Left ventricle myocardium inferior (tissue), 1 donor: Measurements from ENCODE around the gene FNDC1. TPM values are rescaled to one million over a fixed set of nuclear protein-coding genes. Genes with fewer than 3 reads are reported as not detected.

ENCODE experiments used
- DNase-seq: peaks from one replicate; pipeline ENCODE4 v3.0.0-alpha.2; 2020
- H3K27ac ChIP-seq: fragments of 200-600 bp; replicated peaks from 2 replicates; pipeline ENCODE4 v1.8.0; 2021
- H3K27me3 ChIP-seq: fragments of 200-600 bp; 2 replicates; pipeline ENCODE4 v1.8.0; 2021; ENCODE audit warnings: low read depth
- H3K36me3 ChIP-seq: fragments of 200-600 bp; 2 replicates; pipeline ENCODE4 v1.8.0; 2021
- H3K4me1 ChIP-seq: fragments of 200-600 bp; 2 replicates; pipeline ENCODE4 v1.8.0; 2021
- H3K4me3 ChIP-seq: fragments of 200-600 bp; 2 replicates; pipeline ENCODE4 v1.8.0; 2021; ENCODE audit warnings: mild to moderate bottlenecking, moderate library complexity
- H3K9me3 ChIP-seq: fragments of 200-600 bp; replicated peaks from 2 replicates; pipeline ENCODE4 v1.8.0; 2021
- intact Hi-C: fragments of 100-400 bp; cut with micrococcal nuclease; formaldehyde crosslinking; loops from one replicate; pipeline ENCODE4 v1.11.0; 2022
- total RNA-seq: library from RNA; stranded (reverse); fragmentation: NEBNext Ultra II Directional; extraction: Animal tissue kit (Norgen Biotek cat#: 25700); gene quantifications from one replicate; pipeline ENCODE4 v1.2.1, GENCODE V29; 2021
- TF ChIP-seq, protein P1 (sequence below): fragments of 200-600 bp; IDR thresholded peaks from 2 replicates; pipeline ENCODE4 v1.8.0; 2021; ENCODE audit warnings: antibody characterized with exemption, mild to moderate bottlenecking, borderline replicate concordance
- donor health status: DM: no; HTN: yes; CAD: no; lungs with severe emphysema.

Gene FNDC1
- total RNA-seq, 1 donor from 2014 or later: 1.8 TPM

DNA sequence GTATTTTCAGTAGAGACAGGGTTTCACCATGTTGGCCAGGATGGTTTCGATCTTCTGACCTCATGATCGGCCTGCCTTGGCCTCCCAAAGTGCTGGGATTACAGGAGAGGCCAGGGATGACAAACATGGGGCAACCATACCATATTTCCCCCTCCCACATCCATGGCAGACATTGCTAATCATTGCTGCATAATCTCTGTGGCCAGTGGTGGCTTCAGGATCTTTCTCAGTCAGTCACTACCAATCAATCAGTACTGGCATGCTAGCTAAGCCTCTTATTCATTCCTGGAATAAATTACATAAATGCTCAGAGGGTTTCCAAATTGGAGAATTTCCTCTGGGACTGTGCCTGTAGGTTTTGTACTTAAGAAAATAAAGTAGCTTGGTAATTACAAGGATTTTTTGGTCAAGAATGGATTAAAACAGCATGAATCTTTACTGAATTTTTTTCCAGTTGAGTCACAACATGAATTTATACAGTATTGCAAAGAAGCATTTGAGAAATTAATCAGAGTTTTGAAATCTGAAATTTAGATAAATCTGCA is 138.1 kb downstream of the FNDC1 start:
- Histone ChIP-seq H3K4me1 (no peaks in the 10 kb centered on the region), H3K27ac (no peak overlapping the region), H3K4me3 (no peak overlapping the region), H3K27me3 (peaks cover 21% of the 10 kb centered on the region), H3K9me3 (peaks cover 7% of the 10 kb centered on the region), H3K36me3 (no peaks in the 10 kb centered on the region)
- intact Hi-C loops: no loop called here
- no peak for DNase-seq
- TF ChIP-seq, protein P1, sequence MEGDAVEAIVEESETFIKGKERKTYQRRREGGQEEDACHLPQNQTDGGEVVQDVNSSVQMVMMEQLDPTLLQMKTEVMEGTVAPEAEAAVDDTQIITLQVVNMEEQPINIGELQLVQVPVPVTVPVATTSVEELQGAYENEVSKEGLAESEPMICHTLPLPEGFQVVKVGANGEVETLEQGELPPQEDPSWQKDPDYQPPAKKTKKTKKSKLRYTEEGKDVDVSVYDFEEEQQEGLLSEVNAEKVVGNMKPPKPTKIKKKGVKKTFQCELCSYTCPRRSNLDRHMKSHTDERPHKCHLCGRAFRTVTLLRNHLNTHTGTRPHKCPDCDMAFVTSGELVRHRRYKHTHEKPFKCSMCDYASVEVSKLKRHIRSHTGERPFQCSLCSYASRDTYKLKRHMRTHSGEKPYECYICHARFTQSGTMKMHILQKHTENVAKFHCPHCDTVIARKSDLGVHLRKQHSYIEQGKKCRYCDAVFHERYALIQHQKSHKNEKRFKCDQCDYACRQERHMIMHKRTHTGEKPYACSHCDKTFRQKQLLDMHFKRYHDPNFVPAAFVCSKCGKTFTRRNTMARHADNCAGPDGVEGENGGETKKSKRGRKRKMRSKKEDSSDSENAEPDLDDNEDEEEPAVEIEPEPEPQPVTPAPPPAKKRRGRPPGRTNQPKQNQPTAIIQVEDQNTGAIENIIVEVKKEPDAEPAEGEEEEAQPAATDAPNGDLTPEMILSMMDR: no peak

DNA sequence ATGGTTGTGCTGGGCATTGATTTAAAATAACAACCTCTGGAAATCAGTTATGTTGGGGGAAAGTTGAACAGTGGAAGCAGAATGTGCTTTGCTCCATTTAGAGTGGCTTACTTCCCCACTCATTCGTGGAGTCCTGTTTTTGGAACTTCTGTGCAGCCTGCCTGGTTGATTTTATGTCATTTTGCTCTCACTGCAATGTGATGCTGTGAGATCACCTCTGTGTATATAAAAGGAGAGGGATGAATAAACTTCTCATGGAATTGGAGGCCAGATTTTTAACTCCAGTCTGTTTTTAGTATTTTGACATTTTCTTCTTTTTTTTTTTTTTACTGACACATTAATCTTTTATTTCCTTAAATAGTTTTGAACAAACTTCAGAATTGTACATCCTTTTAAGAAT is 139.0 kb downstream of the FNDC1 start:
- no peak overlapping the region for H3K27ac ChIP-seq
- peaks cover 14% of the 10 kb centered on the region for H3K27me3 ChIP-seq
- no peaks in the 10 kb centered on the region for H3K36me3 ChIP-seq
- H3K9me3 ChIP-seq: peaks cover 7% of the 10 kb centered on the region
- no peak for DNase-seq
- TF ChIP-seq, protein P1: no peak
- no peaks in the 10 kb centered on the region for H3K4me1 ChIP-seq
- intact Hi-C loops: no loop called here
- H3K4me3 ChIP-seq: no peak overlapping the region

- intact Hi-C loops: no loop called here
- no peak for DNase-seq
- H3K9me3 ChIP-seq: peaks cover 7% of the 10 kb centered on the region
- peaks cover 14% of the 10 kb centered on the region for H3K27me3 ChIP-seq
- no peaks in the 10 kb centered on the region for H3K36me3 ChIP-seq
- H3K27ac ChIP-seq: no peak overlapping the region
- TF ChIP-seq, protein P1: no peak
- no peak overlapping the region for H3K4me3 ChIP-seq
- H3K4me1 ChIP-seq: no peaks in the 10 kb centered on the region
These were observed 140.5 kb downstream of the FNDC1 start for GRCh38 chr6:159309723-159310122.

DNA sequence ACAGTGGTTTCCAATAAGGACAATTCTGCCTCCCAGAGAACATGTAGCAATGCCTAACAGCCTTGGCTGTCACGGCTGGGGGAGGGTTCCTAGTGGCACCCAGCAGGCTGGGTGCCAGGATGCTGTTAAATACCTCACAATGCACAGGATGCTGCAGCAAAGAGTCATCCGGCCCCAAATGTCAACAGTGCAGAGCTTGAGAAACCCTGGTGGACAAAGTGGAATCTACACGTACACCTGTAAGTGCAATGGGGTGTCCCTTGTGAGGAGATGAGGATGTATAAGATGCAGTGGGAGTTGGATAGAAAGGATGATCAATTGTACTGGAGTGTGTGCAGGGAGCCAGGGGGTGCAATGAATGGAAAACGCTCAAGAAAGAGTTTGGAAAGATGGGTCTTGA is 142.4 kb downstream of the FNDC1 start:
- Histone ChIP-seq H3K4me1 (no peaks in the 10 kb centered on the region), H3K4me3 (no peak overlapping the region), H3K27ac (no peak overlapping the region), H3K36me3 (no peaks in the 10 kb centered on the region), H3K27me3 (peaks cover 29% of the 10 kb centered on the region), H3K9me3 (peaks cover 7% of the 10 kb centered on the region)
- no peak for DNase-seq
- TF ChIP-seq, protein P1: no peak
- intact Hi-C loops: no loop called here

GRCh38 chr6:159312206-159312605 is 143.0 kb downstream of the FNDC1 start:
- DNase-seq: no peak
- intact Hi-C loops: no loop called here
- H3K4me3 ChIP-seq: no peak overlapping the region
- H3K27ac ChIP-seq: no peak overlapping the region
- H3K36me3 ChIP-seq: no peaks in the 10 kb centered on the region
- H3K27me3 ChIP-seq: peaks cover 29% of the 10 kb centered on the region
- H3K9me3 ChIP-seq: peaks cover 7% of the 10 kb centered on the region
- H3K4me1 ChIP-seq: no peaks in the 10 kb centered on the region
- TF ChIP-seq, protein P1: no peak

GRCh38 chr6:159313018-159313417 is 143.8 kb downstream of the FNDC1 start:
- Histone ChIP-seq H3K4me3 (no peak overlapping the region), H3K36me3 (no peaks in the 10 kb centered on the region), H3K27me3 (peaks cover 29% of the 10 kb centered on the region), H3K27ac (no peak overlapping the region), H3K9me3 (peaks cover 7% of the 10 kb centered on the region), H3K4me1 (no peaks in the 10 kb centered on the region)
- TF ChIP-seq, protein P1: no peak
- intact Hi-C loops: no loop called here
- no peak for DNase-seq
